Sigmoid colon (tissue), 4 donors: ENCODE results near the gene SNX21.
"Not testable (repeated sequence)": the region's sequence is repeated elsewhere in the genome, so short reads cannot be mapped to it uniquely, and the experiment has no call there.

ENCODE experiments used
- CTCF ChIP-seq, 4 experiments: fragments of 450-650 bp in 3 of 4; fragments of 200-600 bp in 1 of 4; IDR thresholded peaks; one replicate each; pipeline ENCODE4 v1.5.1; 2016 to 2019; ENCODE audit warnings: antibody characterized with exemption in 4 of 4, mild to moderate bottlenecking in 3 of 4, moderate library complexity in 2 of 4
- EP300 ChIP-seq, 4 donors: sonication (generic); formaldehyde crosslinking; IDR thresholded peaks; one replicate each; pipeline ENCODE4 v1.6.1; 2017; ENCODE audit warnings: antibody characterized with exemption in 4 of 4
- POLR2A ChIP-seq, 2 donors: fragments of 450-650 bp; IDR thresholded peaks; one replicate each; pipeline ENCODE4 v1.6.1; 2016; ENCODE audit warnings: antibody characterized with exemption in 2 of 2, mild to moderate bottlenecking in 2 of 2, moderate library complexity in 2 of 2
- POLR2AphosphoS5 ChIP-seq, 4 donors: sonication (generic); formaldehyde crosslinking; IDR thresholded peaks; one replicate each; pipeline ENCODE4 v1.6.1; 2017; ENCODE audit warnings: antibody characterized with exemption in 4 of 4

GRCh38 chr20:45797510-45797909 is 36.1 kb upstream of the SNX21 start:
- TF ChIP-seq POLR2A, CTCF, EP300, POLR2AphosphoS5 (IDR thresholded peaks at IDR 0.05): not testable (repeated sequence)
